Uterus (tissue), 4 donors: ENCODE measurements around the gene ANKRD36. TPM values are rescaled to one million over a fixed set of nuclear protein-coding genes. Genes with fewer than 3 reads are reported as not detected.
"Not testable (repeated sequence)": the region's sequence is repeated elsewhere in the genome, so short reads cannot be mapped to it uniquely, and the experiment has no call there.

ENCODE experiments used
- DNase-seq, 2 donors: peaks; one replicate each; pipeline ENCODE4 v3.0.0-alpha.2; 2019 to 2020
- H3K27ac ChIP-seq, 2 donors: fragments of 200-600 bp; sonication (generic); 1 replicate in 1 of 2; 2 replicates in 1 of 2; pipeline ENCODE4 v1.5.1; 2016 to 2018
- H3K27me3 ChIP-seq, 2 donors: fragments of 200-600 bp; sonication (generic); one replicate each; pipeline ENCODE4 v1.5.1; 2018 to 2019; ENCODE audit warnings: control low read depth in 1 of 2
- H3K36me3 ChIP-seq, 2 donors: fragments of 200-600 bp; sonication (generic); one replicate each; pipeline ENCODE4 v1.5.1; 2019; ENCODE audit warnings: control low read depth in 1 of 2
- H3K4me1 ChIP-seq, 2 donors: fragments of 200-600 bp; sonication (generic); one replicate each; pipeline ENCODE4 v1.5.1; 2018 to 2019; ENCODE audit warnings: control low read depth in 1 of 2
- H3K4me3 ChIP-seq, 2 donors: fragments of 200-600 bp; sonication (generic); 1 replicate in 1 of 2; 2 replicates in 1 of 2; pipeline ENCODE4 v1.5.1; 2018 to 2019; ENCODE audit warnings: mild to moderate bottlenecking in 1 of 2
- H3K9me3 ChIP-seq, 2 donors: fragments of 200-600 bp; sonication (generic); one replicate each; pipeline ENCODE4 v1.5.1; 2019; ENCODE audit warnings: control low read depth in 1 of 2
- CTCF ChIP-seq, 4 experiments: fragments of 200-600 bp in 2 of 4; fragments of 450-650 bp in 2 of 4; sonication (generic) in 2 of 4; IDR thresholded peaks; one replicate each; pipeline ENCODE4 v1.5.1; 2016 to 2019; ENCODE audit warnings: antibody characterized with exemption in 4 of 4, mild to moderate bottlenecking in 2 of 4, moderate library complexity in 1 of 4
- intact Hi-C: fragments of 100-400 bp; cut with DNase I; formaldehyde crosslinking; loops from one replicate; pipeline ENCODE4 v1.15.1; 2023; ENCODE audit warnings: low total_unique reads
- total RNA-seq, 4 donors: library from RNA; depleted of rRNA in 3 of 4; stranded (reverse); fragments of >200 nt in 3 of 4; gene quantifications; one replicate each; pipeline versions ENCODE4 v1.1.0 to v1.2.4, GENCODE V29; 2014 to 2023
- donor health status: DM: yes; HTN: yes; CAD: no.

ANKRD36 gene
- total RNA-seq, 4 donors from 2014 or later, result 24.3 to 144 (median 61.2) TPM

GRCh38 chr2:97112320-97113049 lies 468 bp upstream of the ANKRD36 start:
- H3K9me3 ChIP-seq, intact Hi-C loops, H3K4me1 ChIP-seq, H3K36me3 ChIP-seq, H3K27me3 ChIP-seq: not testable (repeated sequence)
- Histone ChIP-seq H3K4me3 (peak overlapping the region; percentile 61 to 81), H3K27ac (peak overlapping the region; percentile 92 to 96)
- DNase-seq, result peak; percentile 60 to 86
- TF ChIP-seq CTCF (IDR thresholded peaks at IDR 0.05), result peak; percentile 78 to 98 (median 92)

- intact Hi-C loops, DNase-seq, H3K36me3 ChIP-seq, H3K9me3 ChIP-seq, H3K4me1 ChIP-seq, H3K27me3 ChIP-seq: not testable (repeated sequence)
- Histone ChIP-seq H3K27ac (peak overlapping the region; percentile 92 to 96), H3K4me3 (peak overlapping the region; percentile 61 to 81)
Measured at GRCh38 chr2:97113882-97114255, 916 bp downstream of the ANKRD36 start.

GRCh38 chr2:97129090-97129489 lies 16.1 kb downstream of the ANKRD36 start:
- H3K9me3 ChIP-seq, H3K27ac ChIP-seq, H3K27me3 ChIP-seq, DNase-seq, intact Hi-C loops, H3K4me1 ChIP-seq, H3K4me3 ChIP-seq, H3K36me3 ChIP-seq: not testable (repeated sequence)

GRCh38 chr2:97144016-97144415 lies 31.1 kb downstream of the ANKRD36 start:
- H3K27me3 ChIP-seq, DNase-seq, H3K4me1 ChIP-seq, H3K27ac ChIP-seq, H3K4me3 ChIP-seq, intact Hi-C loops, H3K36me3 ChIP-seq, H3K9me3 ChIP-seq: not testable (repeated sequence)

- H3K27ac ChIP-seq, H3K4me1 ChIP-seq, DNase-seq, H3K27me3 ChIP-seq, H3K36me3 ChIP-seq, H3K9me3 ChIP-seq, H3K4me3 ChIP-seq, intact Hi-C loops: not testable (repeated sequence)
Measured at GRCh38 chr2:97166548-97166947, 53.6 kb downstream of the ANKRD36 start.

- H3K36me3 ChIP-seq, H3K27me3 ChIP-seq, intact Hi-C loops, DNase-seq, H3K9me3 ChIP-seq, H3K4me3 ChIP-seq, H3K4me1 ChIP-seq, H3K27ac ChIP-seq: not testable (repeated sequence)
Measured at GRCh38 chr2:97167938-97168337, 55.0 kb downstream of the ANKRD36 start.

- intact Hi-C loops, H3K27me3 ChIP-seq, DNase-seq, H3K4me3 ChIP-seq, H3K36me3 ChIP-seq, H3K9me3 ChIP-seq, H3K27ac ChIP-seq, H3K4me1 ChIP-seq: not testable (repeated sequence)
Measured at GRCh38 chr2:97168583-97168982, 55.6 kb downstream of the ANKRD36 start.

GRCh38 chr2:97180391-97180790 lies 67.4 kb downstream of the ANKRD36 start:
- H3K4me3 ChIP-seq, DNase-seq, H3K4me1 ChIP-seq, H3K27me3 ChIP-seq, H3K27ac ChIP-seq, H3K36me3 ChIP-seq, intact Hi-C loops, H3K9me3 ChIP-seq: not testable (repeated sequence)

GRCh38 chr2:97195349-97195748 lies 82.4 kb downstream of the ANKRD36 start:
- intact Hi-C loops, result not testable (repeated sequence)

GRCh38 chr2:97197251-97197650 lies 84.3 kb downstream of the ANKRD36 start:
- DNase-seq, H3K27ac ChIP-seq, H3K27me3 ChIP-seq, H3K4me1 ChIP-seq, H3K36me3 ChIP-seq, intact Hi-C loops, H3K9me3 ChIP-seq, H3K4me3 ChIP-seq: not testable (repeated sequence)

More at GRCh38 chr2:97195349-97195748, 82.4 kb downstream of the ANKRD36 start:
- not testable (repeated sequence) for H3K36me3 ChIP-seq, DNase-seq, H3K9me3 ChIP-seq, H3K4me3 ChIP-seq, H3K4me1 ChIP-seq, H3K27me3 ChIP-seq, H3K27ac ChIP-seq

- H3K4me3 ChIP-seq, H3K27me3 ChIP-seq, H3K27ac ChIP-seq, intact Hi-C loops, H3K36me3 ChIP-seq, DNase-seq, H3K4me1 ChIP-seq, H3K9me3 ChIP-seq: not testable (repeated sequence)
Measured at GRCh38 chr2:97200887-97201286, 87.9 kb downstream of the ANKRD36 start.

- DNase-seq, intact Hi-C loops, H3K36me3 ChIP-seq: not testable (repeated sequence)
Measured at GRCh38 chr2:97202643-97203250, 89.8 kb downstream of the ANKRD36 start.

More at GRCh38 chr2:97202643-97203250, 89.8 kb downstream of the ANKRD36 start:
- not testable (repeated sequence) for H3K4me3 ChIP-seq, H3K27me3 ChIP-seq, H3K4me1 ChIP-seq, H3K9me3 ChIP-seq, H3K27ac ChIP-seq
